Activated CD8-positive, alpha-beta memory T cell treated with anti-CD3 and anti-CD28 coated beads, Interleukin-2, amount 10 ng/mL, durations not matched to agents 7 days and 5 days (primary cell): ENCODE results near the gene IGF2R. TPM values are rescaled to one million over a fixed set of nuclear protein-coding genes. Genes with fewer than 3 reads are reported as not detected.
"Not testable (repeated sequence)": the region's sequence is repeated elsewhere in the genome, so short reads cannot be mapped to it uniquely, and the experiment has no call there.

ENCODE experiments used
- ATAC-seq: fragments of 150-1000 bp; cut with Tn5 transposase; one replicate; pipeline ENCODE4 v1.10.0; 2021; ENCODE audit warnings: moderate library complexity
- CTCF ChIA-PET: fragments of 350-600 bp; sonication (Branson Sonifier 250); formaldehyde crosslinking; loops from one replicate; lab custom pipeline; 2021; ENCODE audit warnings: antibody characterized with exemption; lab: Charles Lee
- DNase-seq: peaks from one replicate; pipeline ENCODE4 v3.0.0-alpha.2; 2020
- H3K27ac Mint-ChIP-seq: one replicate; pipeline ENCODE4 v1.8.0; 2021; ENCODE audit warnings: mild to moderate bottlenecking, mixed read lengths
- H3K27me3 Mint-ChIP-seq: one replicate; pipeline ENCODE4 v1.8.0; 2021; ENCODE audit warnings: mixed read lengths
- H3K36me3 Mint-ChIP-seq: one replicate; pipeline ENCODE4 v1.8.0; 2021; ENCODE audit warnings: mild to moderate bottlenecking, mixed read lengths
- H3K4me1 Mint-ChIP-seq: one replicate; pipeline ENCODE4 v1.8.0; 2021; ENCODE audit warnings: mixed read lengths
- H3K4me3 Mint-ChIP-seq: one replicate; pipeline ENCODE4 v1.8.0; 2021; ENCODE audit warnings: mild to moderate bottlenecking, moderate library complexity, mixed read lengths
- H3K9me3 Mint-ChIP-seq: one replicate; pipeline ENCODE4 v1.8.0; 2022; ENCODE audit warnings: low read depth, mixed read lengths
- total RNA-seq, 2 experiments: library from RNA; stranded (reverse); gene quantifications; one replicate each; pipeline ENCODE4 v1.2.3, GENCODE V29; 2021

The IGF2R gene, protein sequence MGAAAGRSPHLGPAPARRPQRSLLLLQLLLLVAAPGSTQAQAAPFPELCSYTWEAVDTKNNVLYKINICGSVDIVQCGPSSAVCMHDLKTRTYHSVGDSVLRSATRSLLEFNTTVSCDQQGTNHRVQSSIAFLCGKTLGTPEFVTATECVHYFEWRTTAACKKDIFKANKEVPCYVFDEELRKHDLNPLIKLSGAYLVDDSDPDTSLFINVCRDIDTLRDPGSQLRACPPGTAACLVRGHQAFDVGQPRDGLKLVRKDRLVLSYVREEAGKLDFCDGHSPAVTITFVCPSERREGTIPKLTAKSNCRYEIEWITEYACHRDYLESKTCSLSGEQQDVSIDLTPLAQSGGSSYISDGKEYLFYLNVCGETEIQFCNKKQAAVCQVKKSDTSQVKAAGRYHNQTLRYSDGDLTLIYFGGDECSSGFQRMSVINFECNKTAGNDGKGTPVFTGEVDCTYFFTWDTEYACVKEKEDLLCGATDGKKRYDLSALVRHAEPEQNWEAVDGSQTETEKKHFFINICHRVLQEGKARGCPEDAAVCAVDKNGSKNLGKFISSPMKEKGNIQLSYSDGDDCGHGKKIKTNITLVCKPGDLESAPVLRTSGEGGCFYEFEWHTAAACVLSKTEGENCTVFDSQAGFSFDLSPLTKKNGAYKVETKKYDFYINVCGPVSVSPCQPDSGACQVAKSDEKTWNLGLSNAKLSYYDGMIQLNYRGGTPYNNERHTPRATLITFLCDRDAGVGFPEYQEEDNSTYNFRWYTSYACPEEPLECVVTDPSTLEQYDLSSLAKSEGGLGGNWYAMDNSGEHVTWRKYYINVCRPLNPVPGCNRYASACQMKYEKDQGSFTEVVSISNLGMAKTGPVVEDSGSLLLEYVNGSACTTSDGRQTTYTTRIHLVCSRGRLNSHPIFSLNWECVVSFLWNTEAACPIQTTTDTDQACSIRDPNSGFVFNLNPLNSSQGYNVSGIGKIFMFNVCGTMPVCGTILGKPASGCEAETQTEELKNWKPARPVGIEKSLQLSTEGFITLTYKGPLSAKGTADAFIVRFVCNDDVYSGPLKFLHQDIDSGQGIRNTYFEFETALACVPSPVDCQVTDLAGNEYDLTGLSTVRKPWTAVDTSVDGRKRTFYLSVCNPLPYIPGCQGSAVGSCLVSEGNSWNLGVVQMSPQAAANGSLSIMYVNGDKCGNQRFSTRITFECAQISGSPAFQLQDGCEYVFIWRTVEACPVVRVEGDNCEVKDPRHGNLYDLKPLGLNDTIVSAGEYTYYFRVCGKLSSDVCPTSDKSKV (N-terminal part only)
- 10 to 100 TPM; 74.5 to 83.1 TPM for total RNA-seq

DNA sequence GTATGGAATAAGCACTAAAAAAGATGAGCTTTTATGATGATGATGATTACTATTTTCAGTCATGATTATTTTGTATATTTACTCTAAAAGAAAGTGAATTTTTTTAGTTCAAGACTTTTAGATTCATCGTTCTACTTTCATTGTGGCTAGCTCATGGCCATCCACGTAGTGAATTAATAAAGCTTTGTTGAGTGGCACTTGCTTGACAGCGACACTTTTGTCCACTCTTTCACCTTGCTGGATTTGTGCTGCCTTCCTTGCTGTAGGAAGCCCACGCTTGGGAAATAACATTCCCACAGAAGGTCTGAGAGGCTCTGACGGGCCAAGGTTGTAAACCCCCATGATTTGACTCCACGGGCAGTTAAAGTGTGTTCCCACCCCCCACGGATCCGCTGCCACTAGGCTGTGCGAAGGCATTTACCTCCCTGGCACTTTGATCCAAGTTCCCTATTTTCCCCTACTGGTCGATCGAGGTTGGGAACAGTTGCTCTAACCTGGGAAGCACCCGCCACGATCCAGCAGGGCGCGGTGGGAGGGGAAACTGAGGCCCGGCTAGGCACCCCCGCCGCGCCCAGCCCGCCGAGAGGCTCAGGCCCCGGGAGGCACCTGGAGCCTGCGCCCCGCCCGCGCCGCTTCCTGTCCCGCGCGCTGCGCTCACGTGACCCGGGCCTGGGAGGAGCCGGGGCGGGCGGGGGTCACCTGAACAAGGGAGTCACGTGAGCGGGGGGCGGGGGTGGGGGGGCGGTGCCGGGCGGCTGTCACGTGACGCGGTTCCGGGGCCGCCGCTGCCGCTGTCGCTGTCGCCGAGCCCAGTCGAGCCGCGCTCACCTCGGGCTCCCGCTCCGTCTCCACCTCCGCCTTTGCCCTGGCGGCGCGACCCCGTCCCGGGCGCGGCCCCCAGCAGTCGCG, at the start of gene IGF2R:
IGF2R (plus strand) TSS at position 788 of the 909 bp plus-strand sequence. CDS start 165 bp downstream, outside the sequence.
- CTCF ChIA-PET = interaction anchor here (0.8 to 1.5 kb wide), 5 partner anchors 10 to 104 kb away, joined by 3 to 4 read pairs (median 3); no protein-coding TSS in a partner anchor
- H3K27me3 Mint-ChIP-seq = peaks cover 19% of the 10 kb centered on the region

DNA sequence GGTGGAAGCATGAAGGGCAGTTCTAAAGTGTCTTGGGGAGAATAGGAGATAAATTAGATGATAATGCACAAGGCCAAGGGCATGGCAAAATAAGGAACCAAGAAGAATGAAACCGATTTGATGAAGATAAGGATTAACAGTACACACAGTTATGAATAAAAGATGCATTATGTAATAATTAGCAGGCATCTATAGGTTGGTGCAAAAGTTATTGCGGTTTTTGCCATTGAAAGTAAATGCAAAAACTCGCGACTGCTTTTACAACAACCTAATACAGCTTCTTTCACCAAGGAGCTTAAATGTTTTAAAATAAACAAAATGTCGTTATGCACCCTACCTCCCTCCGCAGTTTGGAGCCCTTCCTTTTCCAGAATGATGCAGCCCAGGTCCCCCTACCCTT, 49.1 kb upstream of the IGF2R start:
- Mint-ChIP-seq H3K27me3 (peaks cover 16% of the 10 kb centered on the region), H3K36me3 (peaks cover 2% of the 10 kb centered on the region), H3K9me3 (no peaks in the 10 kb centered on the region), H3K4me3 (no peak overlapping the region), H3K27ac (no peak overlapping the region), H3K4me1 (no peaks in the 10 kb centered on the region)
- ATAC-seq (no peak), DNase-seq (no peak)
- CTCF ChIA-PET = no interaction called here

More for the DNA sequence above, at the start of gene IGF2R:
- ATAC-seq = peak; percentile 91
- Mint-ChIP-seq H3K9me3 (no peaks in the 10 kb centered on the region), H3K36me3 (peaks cover 6% of the 10 kb centered on the region), H3K4me1 (peaks cover 44% of the 10 kb centered on the region), H3K27ac (peak within 1 kb of the TSS; percentile 93), H3K4me3 (peak within 1 kb of the TSS; percentile 92)
- peak; percentile 96 for DNase-seq

DNA sequence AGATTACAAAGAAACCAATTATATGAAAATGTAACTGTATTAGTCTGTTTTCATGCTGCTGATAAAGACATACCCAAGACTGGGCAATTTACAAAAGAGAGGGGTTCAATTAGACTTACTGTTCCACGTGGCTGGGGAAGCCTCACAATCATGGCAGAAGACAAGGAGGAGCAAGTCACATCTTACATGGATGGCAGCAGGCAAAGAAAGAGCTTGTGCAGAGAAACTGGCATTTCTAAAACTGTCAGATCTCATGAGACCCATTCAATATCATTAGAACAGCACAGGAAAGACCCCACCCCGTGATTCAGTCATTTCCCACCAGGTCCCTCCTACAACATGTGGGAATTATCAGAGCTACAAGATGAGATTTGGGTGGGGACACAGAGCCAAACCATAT, 44.7 kb upstream of the IGF2R start:
- H3K4me1 Mint-ChIP-seq, CTCF ChIA-PET, H3K4me3 Mint-ChIP-seq, H3K9me3 Mint-ChIP-seq, ATAC-seq, H3K27ac Mint-ChIP-seq, H3K36me3 Mint-ChIP-seq, DNase-seq: not testable (repeated sequence)
- H3K27me3 Mint-ChIP-seq = peaks cover 23% of the 10 kb centered on the region

DNA sequence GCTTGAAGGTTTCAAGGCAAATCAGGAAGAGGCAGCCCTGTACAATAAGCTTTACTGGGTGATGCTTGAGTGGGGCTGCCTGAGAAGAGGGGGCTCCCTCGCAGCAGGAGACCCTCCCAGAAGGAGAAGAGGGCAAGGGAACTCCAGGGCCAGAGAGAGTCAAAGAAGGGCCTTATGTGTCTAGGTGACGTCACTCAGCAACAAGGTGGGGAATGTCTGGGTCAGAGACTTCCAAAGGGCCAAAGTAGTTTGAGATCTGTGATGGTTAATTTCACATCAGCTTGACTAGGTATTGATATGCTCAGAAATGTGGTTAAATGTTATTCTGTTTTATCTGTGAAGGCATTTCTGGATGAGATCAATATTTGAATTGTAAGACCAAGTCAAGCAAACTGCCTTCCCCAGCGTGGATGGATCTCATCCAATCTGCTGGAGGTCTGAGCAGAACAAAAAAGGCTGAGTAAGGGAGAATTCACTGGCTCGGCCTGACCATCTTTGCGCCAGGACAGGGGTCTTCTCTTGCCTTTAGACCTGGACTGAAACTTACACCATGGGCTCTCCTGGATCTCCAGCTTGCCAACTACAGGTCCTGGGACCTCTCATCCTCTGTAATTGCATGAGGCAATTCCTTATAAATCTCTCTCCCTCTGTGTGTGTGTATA, 42.2 kb upstream of the IGF2R start:
- CTCF ChIA-PET = no interaction called here
- Mint-ChIP-seq H3K27ac (no peak overlapping the region), H3K4me3 (no peak overlapping the region), H3K36me3 (peaks cover 2% of the 10 kb centered on the region), H3K27me3 (peaks cover 19% of the 10 kb centered on the region), H3K4me1 (peaks cover 25% of the 10 kb centered on the region), H3K9me3 (no peaks in the 10 kb centered on the region)
- DNase-seq = no peak
- no peak for ATAC-seq

DNA sequence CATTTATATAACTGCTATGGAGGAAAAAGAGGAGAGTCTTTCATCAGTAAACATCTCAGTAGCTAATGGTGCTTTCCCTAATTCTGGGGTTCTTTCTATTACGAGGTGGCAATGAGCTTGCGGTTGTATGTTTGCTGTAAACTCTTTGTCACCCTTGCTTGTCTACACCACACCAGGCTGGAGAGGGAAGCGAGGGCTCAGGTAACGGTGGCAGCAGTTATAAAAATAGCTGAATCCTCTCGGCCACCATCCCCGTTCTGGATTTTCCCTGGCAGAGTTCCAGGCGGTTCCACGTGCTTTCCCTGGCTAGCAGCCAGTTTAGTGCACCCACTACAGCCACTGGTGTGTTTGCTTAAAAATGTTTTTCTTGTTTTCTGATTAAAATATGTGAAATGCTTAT, 39.1 kb upstream of the IGF2R start:
- Mint-ChIP-seq H3K27me3 (peaks cover 12% of the 10 kb centered on the region), H3K27ac (peak overlapping the region; percentile 59), H3K36me3 (no peaks in the 10 kb centered on the region), H3K4me3 (no peak overlapping the region), H3K9me3 (no peaks in the 10 kb centered on the region), H3K4me1 (peaks cover 29% of the 10 kb centered on the region)
- CTCF ChIA-PET = interaction anchor here (0.8 to 1.3 kb wide), 3 partner anchors 66 to 139 kb away, joined by 3 to 4 read pairs (median 3); no protein-coding TSS in a partner anchor
- no peak for ATAC-seq
- peak; percentile 47 for DNase-seq

DNA sequence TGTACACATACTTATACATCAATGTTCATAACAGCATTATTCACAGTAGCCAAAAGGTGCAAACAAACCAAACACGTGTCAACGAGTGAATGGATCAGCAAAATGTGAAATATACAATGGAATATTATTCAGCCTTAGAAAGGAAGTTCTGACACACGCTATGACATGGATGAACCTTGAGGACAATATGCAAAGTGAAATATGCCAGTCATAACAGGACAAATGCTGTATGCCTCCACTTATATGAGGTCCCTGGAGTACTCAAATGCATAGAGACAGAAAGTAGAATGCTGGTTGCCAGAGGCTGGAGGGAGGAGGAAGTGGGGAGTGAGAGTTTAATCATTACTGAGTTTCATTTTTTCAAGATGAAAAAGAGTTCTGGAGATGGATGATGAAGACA, 37.8 kb upstream of the IGF2R start:
- Mint-ChIP-seq H3K36me3 (no peaks in the 10 kb centered on the region), H3K4me3 (peak overlapping the region; percentile 33), H3K27ac (peak overlapping the region; percentile 64), H3K27me3 (peaks cover 11% of the 10 kb centered on the region), H3K4me1 (peaks cover 29% of the 10 kb centered on the region), H3K9me3 (peaks cover 4% of the 10 kb centered on the region)
- ATAC-seq (peak; percentile 93), DNase-seq (peak; percentile 71)
- CTCF ChIA-PET = interaction anchor here (1.3 kb wide), 1 partner anchor 67 kb away, joined by 3 read pairs; no protein-coding TSS in a partner anchor

DNA sequence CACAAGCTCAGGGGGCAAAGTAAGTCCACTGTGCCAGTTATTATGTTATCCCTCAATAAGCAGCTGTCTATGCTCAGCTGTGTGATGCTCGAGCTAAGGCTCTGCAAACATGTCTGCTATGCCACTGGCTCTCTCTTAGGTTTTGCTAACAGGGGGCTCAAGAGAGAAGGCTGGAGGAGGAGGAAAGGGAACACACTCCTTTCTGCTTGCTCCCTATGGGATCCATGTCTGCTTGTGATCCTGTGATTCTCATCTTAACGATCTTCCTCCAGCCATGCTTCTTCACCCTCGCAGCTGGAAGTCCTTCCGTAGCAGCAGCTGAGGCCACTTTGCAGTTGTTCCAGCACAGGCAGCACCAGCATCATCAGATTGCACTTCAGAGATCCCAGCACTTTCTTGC, 37.0 kb upstream of the IGF2R start:
- peaks cover 29% of the 10 kb centered on the region for H3K4me1 Mint-ChIP-seq
- no peak overlapping the region for H3K27ac Mint-ChIP-seq
- CTCF ChIA-PET = no interaction called here
- H3K9me3 Mint-ChIP-seq = peaks cover 4% of the 10 kb centered on the region
- no peaks in the 10 kb centered on the region for H3K36me3 Mint-ChIP-seq
- no peak overlapping the region for H3K4me3 Mint-ChIP-seq
- H3K27me3 Mint-ChIP-seq = peaks cover 8% of the 10 kb centered on the region
- DNase-seq (no peak), ATAC-seq (no peak)

DNA sequence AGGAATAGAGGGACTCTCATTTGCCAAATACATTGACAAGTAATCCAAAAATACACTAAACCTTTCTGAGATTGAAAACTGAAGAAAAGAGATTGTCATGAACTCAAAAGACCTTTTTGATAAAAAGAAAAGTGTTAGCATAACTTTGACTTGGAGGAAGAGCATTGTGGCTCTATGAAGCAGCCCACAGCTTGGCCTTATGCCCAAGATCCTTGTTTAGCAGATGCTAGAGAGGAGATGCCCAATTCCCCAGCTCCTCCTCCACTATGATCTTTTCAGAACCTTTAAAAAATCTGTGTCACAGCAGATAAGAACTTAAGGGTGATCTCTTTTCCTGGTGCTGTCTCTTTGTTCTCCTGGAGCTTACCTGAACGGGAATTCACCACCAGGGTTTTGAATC, 35.8 kb upstream of the IGF2R start:
- Mint-ChIP-seq H3K27ac (no peak overlapping the region), H3K36me3 (no peaks in the 10 kb centered on the region)
- CTCF ChIA-PET = no interaction called here

DNA sequence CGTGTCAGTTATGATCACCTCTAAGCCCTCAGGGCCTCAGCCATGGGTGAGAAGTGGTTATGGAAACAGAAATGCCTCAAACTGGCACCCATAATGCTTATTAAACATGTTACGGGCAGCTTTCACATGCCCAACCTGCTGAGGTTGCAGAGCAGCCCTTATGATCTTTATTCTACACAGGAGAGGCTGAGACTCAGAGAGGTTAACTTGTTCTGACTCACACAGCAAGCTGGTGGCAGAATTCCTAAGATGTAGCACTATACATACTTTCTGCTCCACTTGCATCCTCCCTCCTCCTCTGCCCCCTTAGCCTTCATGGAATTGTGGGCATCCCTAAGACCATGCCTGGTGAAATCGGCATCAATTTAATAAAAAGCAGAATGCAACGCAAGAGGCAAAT, 34.7 kb upstream of the IGF2R start:
- Mint-ChIP-seq H3K4me1 (peaks cover 28% of the 10 kb centered on the region), H3K27me3 (peaks cover 16% of the 10 kb centered on the region), H3K9me3 (peaks cover 4% of the 10 kb centered on the region), H3K36me3 (no peaks in the 10 kb centered on the region), H3K4me3 (no peak overlapping the region), H3K27ac (no peak overlapping the region)
- CTCF ChIA-PET = no interaction called here
- DNase-seq (no peak), ATAC-seq (no peak)

More for the DNA sequence above, 35.8 kb upstream of the IGF2R start:
- Mint-ChIP-seq H3K4me1 (peaks cover 29% of the 10 kb centered on the region), H3K27me3 (peaks cover 11% of the 10 kb centered on the region), H3K9me3 (peaks cover 4% of the 10 kb centered on the region), H3K4me3 (no peak overlapping the region)
- ATAC-seq (no peak), DNase-seq (no peak)

DNA sequence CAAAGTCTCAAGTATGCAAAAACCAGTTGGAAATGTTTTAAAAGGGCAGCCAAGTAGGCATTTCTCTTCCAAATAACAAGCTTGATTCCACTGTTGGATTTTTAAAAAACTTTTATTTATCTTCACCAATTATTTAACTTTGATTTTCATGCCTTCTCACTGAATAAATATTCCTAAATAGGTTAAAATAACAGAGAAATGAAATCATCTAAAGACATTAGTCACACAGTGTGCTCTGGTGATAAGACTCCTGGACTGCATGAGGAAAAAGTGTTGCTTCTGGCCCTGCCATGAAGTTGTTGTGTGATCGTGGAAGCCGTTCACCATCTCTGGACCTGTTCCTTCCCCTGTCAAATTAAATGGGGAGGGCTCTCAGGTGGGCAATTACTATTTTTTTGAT, 33.8 kb upstream of the IGF2R start:
- peaks cover 4% of the 10 kb centered on the region for H3K9me3 Mint-ChIP-seq
- no peak for ATAC-seq
- CTCF ChIA-PET = interaction anchor here (0.6 kb wide), 1 partner anchor 255 kb away, joined by 4 read pairs; no protein-coding TSS in a partner anchor

DNA sequence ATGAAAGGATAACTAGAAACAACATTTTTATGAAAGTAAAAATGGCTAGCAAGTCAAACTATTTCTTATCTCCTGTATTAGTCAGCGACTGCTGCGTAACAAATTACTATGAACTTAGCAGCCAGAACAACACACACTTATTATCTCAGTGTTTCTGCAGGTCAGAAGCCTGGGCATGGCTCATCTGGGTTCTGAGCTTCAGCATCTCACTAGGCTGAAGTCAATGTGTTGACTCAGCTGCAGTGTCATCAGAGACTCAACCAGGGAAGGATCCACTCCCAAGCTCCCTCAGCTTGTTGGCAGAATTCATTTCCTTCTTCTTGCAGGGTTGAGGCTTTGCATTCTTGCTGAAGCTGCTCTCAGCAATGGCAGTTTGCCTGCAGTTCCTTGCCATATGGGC, 33.2 kb upstream of the IGF2R start:
- Mint-ChIP-seq H3K36me3 (no peaks in the 10 kb centered on the region), H3K27ac (no peak overlapping the region), H3K4me1 (peaks cover 13% of the 10 kb centered on the region), H3K4me3 (no peak overlapping the region), H3K9me3 (peaks cover 4% of the 10 kb centered on the region), H3K27me3 (peaks cover 16% of the 10 kb centered on the region)
- ATAC-seq (no peak), DNase-seq (no peak)
- CTCF ChIA-PET = interaction anchor here (0.6 kb wide), 1 partner anchor 255 kb away, joined by 4 read pairs; no protein-coding TSS in a partner anchor

More for the DNA sequence above, 33.8 kb upstream of the IGF2R start:
- Mint-ChIP-seq H3K36me3 (no peaks in the 10 kb centered on the region), H3K27ac (no peak overlapping the region), H3K27me3 (peaks cover 16% of the 10 kb centered on the region), H3K4me3 (no peak overlapping the region), H3K4me1 (peaks cover 19% of the 10 kb centered on the region)
- no peak for DNase-seq
